ENCODE results near the gene GRK2. TPM values are rescaled to one million over a fixed set of nuclear protein-coding genes. Genes with fewer than 3 reads are reported as not detected.
A peak's percentile ranks its signal among the peaks of the same experiment; 100 is the strongest.

GRK2 gene
- total RNA-seq (2021) (88.6 and 92.6 TPM in 2 replicates), Bru-seq, nascent RNA (percentile 64 among the genes with signal in this experiment), BruChase-seq, experiment 1, labeled RNA remaining after a 2-hour chase (percentile 79 among the genes with signal in this experiment), BruChase-seq, experiment 2, labeled RNA remaining after a 6-hour chase (percentile 86 among the genes with signal in this experiment)
- long read RNA-seq, transcript GRK2-201 (21 exons, 3,466 nt) = major isoform, 204 of 304 reads
- long read RNA-seq, partial matches to known transcripts = 31 of 304 reads
- long read RNA-seq, other reads (novel, unspliced or antisense) = 68 of 304 reads

DNA sequence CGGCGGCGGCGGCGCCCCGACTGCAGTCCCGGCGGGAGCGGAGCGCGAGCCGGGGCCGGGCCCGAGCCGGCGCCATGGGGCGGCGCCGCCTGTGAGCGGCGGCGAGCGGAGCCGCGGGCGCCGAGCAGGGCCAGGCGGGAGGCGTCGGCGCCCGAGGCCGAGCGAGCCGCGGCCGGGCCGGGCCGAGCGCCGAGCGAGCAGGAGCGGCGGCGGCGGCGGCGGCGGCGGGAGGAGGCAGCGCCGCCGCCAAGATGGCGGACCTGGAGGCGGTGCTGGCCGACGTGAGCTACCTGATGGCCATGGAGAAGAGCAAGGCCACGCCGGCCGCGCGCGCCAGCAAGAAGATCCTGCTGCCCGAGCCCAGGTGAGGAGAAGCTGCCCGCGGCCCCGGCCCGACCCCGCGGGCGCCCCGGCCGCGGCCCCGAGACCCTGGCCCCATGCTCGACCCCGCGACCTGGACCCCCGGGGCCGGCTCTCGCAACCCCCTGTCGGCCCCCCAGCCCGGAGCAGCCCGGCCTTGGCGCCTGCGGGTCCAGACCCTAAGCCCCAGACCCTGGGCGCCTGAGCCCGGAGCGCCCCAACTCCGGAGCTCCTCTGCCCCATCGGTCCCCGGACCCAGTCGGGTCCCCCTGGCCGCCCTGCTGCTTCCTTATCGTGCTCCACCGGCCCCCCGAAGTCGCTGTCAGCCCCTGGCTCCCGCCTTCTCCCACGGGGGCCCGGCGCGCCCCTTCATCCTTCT is at the start of gene GRK2:
Gene GRK2, plus strand, starts transcription at position 25 of the 739 bp plus-strand sequence. Its CDS starts 227 bp downstream, at position 252.
- H3K27ac ChIP-seq (ENCODE audit: low read depth, low read length, poor library complexity, severe bottlenecking) = peak within 1 kb of the TSS; percentile 89
- POLR2A ChIA-PET (ENCODE audit: low non-redundant PET) = interaction anchor here (0.6 kb wide), 1 partner anchor 40 kb away, joined by 6 read pairs; no protein-coding TSS in a partner anchor

DNA sequence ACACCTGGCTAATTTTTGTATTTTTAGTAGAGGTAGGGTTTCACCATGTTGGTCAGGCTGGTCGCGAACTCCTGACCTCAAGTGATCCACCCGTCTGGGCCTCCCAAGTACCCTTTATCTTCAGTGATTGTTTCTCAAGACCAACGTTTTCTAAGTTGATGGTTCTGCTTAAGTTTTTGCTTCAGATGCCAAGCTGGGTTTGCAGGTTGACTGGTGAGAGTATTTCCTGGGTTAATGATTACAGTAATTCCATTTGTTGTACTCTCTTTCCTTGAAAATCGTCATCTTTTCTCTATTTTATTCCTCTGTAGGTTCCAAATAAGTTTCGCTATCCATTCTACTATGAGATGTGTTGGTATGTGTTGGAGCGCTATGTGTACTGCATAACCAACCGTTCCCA is 38.5 kb upstream of the GRK2 start:
- Histone ChIP-seq H3K4me3 (ENCODE audit: low read depth, low read length, poor library complexity, severe bottlenecking) (no peak overlapping the region), H3K27me3 (replicated peaks; ENCODE audit: insufficient read depth, low read depth, low read length, poor library complexity) (no peaks in the 10 kb centered on the region), H3K9me3 (ENCODE audit: low read depth, low read length, poor library complexity, severe bottlenecking) (no peaks in the 10 kb centered on the region), H3K4me1 (ENCODE audit: insufficient read depth, low read length, poor library complexity, severe bottlenecking) (no peaks in the 10 kb centered on the region), H3K27ac (ENCODE audit: low read depth, low read length, poor library complexity, severe bottlenecking) (no peak overlapping the region), H3K36me3 (ENCODE audit: insufficient read depth, low read length, poor library complexity, severe bottlenecking) (peaks cover 55% of the 10 kb centered on the region)
- DNase-seq (ENCODE audit: low spot score) = no peak
- TF ChIP-seq EZH2 (IDR thresholded peaks at IDR 0.05; ENCODE audit: borderline replicate concordance, low read depth, low read length, poor library complexity, severe bottlenecking) = no peak
- TF ChIP-seq, protein P1, sequence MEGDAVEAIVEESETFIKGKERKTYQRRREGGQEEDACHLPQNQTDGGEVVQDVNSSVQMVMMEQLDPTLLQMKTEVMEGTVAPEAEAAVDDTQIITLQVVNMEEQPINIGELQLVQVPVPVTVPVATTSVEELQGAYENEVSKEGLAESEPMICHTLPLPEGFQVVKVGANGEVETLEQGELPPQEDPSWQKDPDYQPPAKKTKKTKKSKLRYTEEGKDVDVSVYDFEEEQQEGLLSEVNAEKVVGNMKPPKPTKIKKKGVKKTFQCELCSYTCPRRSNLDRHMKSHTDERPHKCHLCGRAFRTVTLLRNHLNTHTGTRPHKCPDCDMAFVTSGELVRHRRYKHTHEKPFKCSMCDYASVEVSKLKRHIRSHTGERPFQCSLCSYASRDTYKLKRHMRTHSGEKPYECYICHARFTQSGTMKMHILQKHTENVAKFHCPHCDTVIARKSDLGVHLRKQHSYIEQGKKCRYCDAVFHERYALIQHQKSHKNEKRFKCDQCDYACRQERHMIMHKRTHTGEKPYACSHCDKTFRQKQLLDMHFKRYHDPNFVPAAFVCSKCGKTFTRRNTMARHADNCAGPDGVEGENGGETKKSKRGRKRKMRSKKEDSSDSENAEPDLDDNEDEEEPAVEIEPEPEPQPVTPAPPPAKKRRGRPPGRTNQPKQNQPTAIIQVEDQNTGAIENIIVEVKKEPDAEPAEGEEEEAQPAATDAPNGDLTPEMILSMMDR (conservative IDR thresholded peaks at IDR 0.05; ENCODE audit: low read depth, low read length) = no peak
- no TSS peak for BruUV-seq (replicated peaks)
- intact Hi-C loops (cut with micrococcal nuclease; ENCODE audit: unreplicated experiment) = no loop called here
- CTCF ChIA-PET = no interaction called here
- POLR2A ChIA-PET (ENCODE audit: low non-redundant PET) = no interaction called here

More for the DNA sequence above, at the start of gene GRK2:
- BruUV-seq (replicated peaks) = no TSS peak
- no peak for TF ChIP-seq EZH2 (IDR thresholded peaks at IDR 0.05; ENCODE audit: borderline replicate concordance, low read depth, low read length, poor library complexity, severe bottlenecking)
- TF ChIP-seq, protein P1 (conservative IDR thresholded peaks at IDR 0.05; ENCODE audit: low read depth, low read length) = no peak
- H3K4me3 ChIP-seq (ENCODE audit: low read depth, low read length, poor library complexity, severe bottlenecking) = peak within 1 kb of the TSS; percentile 95
- no peaks in the 10 kb centered on the region for H3K27me3 ChIP-seq (replicated peaks; ENCODE audit: insufficient read depth, low read depth, low read length, poor library complexity)
- peaks cover 16% of the 10 kb centered on the region for H3K36me3 ChIP-seq (ENCODE audit: insufficient read depth, low read length, poor library complexity, severe bottlenecking)
- intact Hi-C loops (cut with micrococcal nuclease; ENCODE audit: unreplicated experiment) = loop anchor here (1.0 kb wide), 1 partner anchor 51 kb away; no protein-coding TSS in a partner anchor
- H3K4me1 ChIP-seq (ENCODE audit: insufficient read depth, low read length, poor library complexity, severe bottlenecking) = peaks cover 61% of the 10 kb centered on the region
- no peaks in the 10 kb centered on the region for H3K9me3 ChIP-seq (ENCODE audit: low read depth, low read length, poor library complexity, severe bottlenecking)
- peak; percentile 76 for DNase-seq (ENCODE audit: low spot score)
- CTCF ChIA-PET = interaction anchor here (0.5 to 1.0 kb wide), 2 partner anchors 50 to 51 kb away, joined by 4 to 9 read pairs; no protein-coding TSS in a partner anchor

DNA sequence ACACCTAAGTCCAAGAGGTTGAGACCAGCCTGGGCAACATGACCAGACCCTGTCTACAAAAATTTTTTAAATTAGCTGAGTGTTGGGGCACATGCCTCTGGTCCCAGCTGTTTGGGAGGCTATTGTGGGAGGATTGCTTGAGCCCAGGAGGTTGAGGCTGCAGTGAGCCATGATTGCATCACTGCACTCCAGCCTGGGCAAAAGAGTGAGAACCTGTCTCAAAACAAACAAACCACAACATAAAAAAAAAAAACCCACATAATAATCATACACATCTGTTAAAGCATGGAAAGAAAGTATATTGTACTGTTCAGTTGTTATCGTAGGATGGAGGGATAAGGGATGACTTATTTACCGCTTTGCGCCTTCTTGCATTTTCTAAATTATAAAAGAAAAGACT is 35.9 kb upstream of the GRK2 start:
- H3K4me3 ChIP-seq (ENCODE audit: low read depth, low read length, poor library complexity, severe bottlenecking) = no peak overlapping the region
- CTCF ChIA-PET = interaction anchor here (0.6 to 0.7 kb wide), 3 partner anchors 16 to 152 kb away, joined by 3 to 4 read pairs (median 4); no protein-coding TSS in a partner anchor
- DNase-seq (ENCODE audit: low spot score) = no peak
- POLR2A ChIA-PET (ENCODE audit: low non-redundant PET) = no interaction called here
- H3K9me3 ChIP-seq (ENCODE audit: low read depth, low read length, poor library complexity, severe bottlenecking) = no peaks in the 10 kb centered on the region
- no peaks in the 10 kb centered on the region for H3K27me3 ChIP-seq (replicated peaks; ENCODE audit: insufficient read depth, low read depth, low read length, poor library complexity)
- intact Hi-C loops (cut with micrococcal nuclease; ENCODE audit: unreplicated experiment) = no loop called here
- no TSS peak for BruUV-seq (replicated peaks)
- no peak overlapping the region for H3K27ac ChIP-seq (ENCODE audit: low read depth, low read length, poor library complexity, severe bottlenecking)
- TF ChIP-seq, protein P1 (conservative IDR thresholded peaks at IDR 0.05; ENCODE audit: low read depth, low read length) = no peak
- no peak for TF ChIP-seq EZH2 (IDR thresholded peaks at IDR 0.05; ENCODE audit: borderline replicate concordance, low read depth, low read length, poor library complexity, severe bottlenecking)
- H3K36me3 ChIP-seq (ENCODE audit: insufficient read depth, low read length, poor library complexity, severe bottlenecking) = peaks cover 52% of the 10 kb centered on the region
- no peaks in the 10 kb centered on the region for H3K4me1 ChIP-seq (ENCODE audit: insufficient read depth, low read length, poor library complexity, severe bottlenecking)

All from A673 (cell line).